Measurements from ENCODE around the gene MARVELD1. TPM values are rescaled to one million over a fixed set of nuclear protein-coding genes. Genes with fewer than 3 reads are reported as not detected.

Gene MARVELD1
- total and polyA plus RNA-seq, 3 donors from 2014 or later = 8.7 to 21.9 (median 13.6) TPM

DNA sequence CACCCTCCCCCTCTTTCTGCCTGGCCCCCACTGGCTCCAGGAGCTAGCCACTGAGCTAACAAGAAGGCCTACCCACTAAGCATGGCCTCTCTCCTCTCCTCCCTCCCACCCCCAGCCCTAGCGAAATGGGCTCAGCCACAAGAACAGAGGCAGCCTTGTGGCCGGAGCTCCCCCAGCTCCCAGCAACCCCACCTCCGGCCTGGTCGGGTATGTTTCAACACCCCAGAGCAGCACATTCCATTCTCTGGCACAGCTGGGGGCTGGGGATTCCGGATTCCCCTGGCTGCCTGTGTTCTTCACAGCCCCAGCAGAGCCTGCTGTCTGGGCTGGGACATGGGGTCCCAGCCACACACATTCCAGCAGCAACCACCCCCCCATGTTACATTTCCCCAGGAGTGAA is 49.3 kb downstream of the MARVELD1 start:
- Histone ChIP-seq H3K4me1 (no peaks in the 10 kb centered on the region), H3K27me3 (no peaks in the 10 kb centered on the region), H3K9me3 (no peaks in the 10 kb centered on the region), H3K4me3 (no peak overlapping the region), H3K36me3 (ENCODE audit: low read depth, missing control alignments) (no peaks in the 10 kb centered on the region), H3K27ac (no peak overlapping the region)
- intact Hi-C loops (cut with DNase I; ENCODE audit: low total_unique reads) = no loop called here
- DNase-seq = no peak
- no peak for TF ChIP-seq POLR2A (IDR thresholded peaks at IDR 0.05)
- TF ChIP-seq, protein P1, sequence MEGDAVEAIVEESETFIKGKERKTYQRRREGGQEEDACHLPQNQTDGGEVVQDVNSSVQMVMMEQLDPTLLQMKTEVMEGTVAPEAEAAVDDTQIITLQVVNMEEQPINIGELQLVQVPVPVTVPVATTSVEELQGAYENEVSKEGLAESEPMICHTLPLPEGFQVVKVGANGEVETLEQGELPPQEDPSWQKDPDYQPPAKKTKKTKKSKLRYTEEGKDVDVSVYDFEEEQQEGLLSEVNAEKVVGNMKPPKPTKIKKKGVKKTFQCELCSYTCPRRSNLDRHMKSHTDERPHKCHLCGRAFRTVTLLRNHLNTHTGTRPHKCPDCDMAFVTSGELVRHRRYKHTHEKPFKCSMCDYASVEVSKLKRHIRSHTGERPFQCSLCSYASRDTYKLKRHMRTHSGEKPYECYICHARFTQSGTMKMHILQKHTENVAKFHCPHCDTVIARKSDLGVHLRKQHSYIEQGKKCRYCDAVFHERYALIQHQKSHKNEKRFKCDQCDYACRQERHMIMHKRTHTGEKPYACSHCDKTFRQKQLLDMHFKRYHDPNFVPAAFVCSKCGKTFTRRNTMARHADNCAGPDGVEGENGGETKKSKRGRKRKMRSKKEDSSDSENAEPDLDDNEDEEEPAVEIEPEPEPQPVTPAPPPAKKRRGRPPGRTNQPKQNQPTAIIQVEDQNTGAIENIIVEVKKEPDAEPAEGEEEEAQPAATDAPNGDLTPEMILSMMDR (IDR thresholded peaks at IDR 0.05) = no peak
- 69 to 71% methylated on average over 5 of the region's 5 CpGs for WGBS, 2 donors

DNA sequence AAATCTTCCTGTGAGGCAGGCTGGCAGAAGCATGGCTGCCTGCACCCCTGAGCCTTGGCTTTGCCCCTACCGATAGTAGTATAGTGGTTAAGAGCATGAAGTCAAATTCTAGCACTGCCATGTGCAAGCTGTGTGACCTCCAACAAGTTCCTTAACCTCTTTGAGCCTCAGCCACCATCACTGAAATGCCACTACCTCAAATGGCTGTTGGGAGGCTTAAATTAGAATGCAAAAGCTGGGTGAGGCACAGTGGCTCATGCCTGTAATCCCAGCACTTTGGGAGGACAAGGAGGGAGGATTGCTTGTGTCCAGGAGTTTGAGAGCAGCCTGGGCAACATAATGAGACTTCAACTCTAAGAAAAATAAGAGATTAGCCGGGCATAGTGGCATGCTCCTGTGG is 49.9 kb downstream of the MARVELD1 start:
- DNase-seq = no peak
- intact Hi-C loops (cut with DNase I; ENCODE audit: low total_unique reads) = no loop called here
- Histone ChIP-seq H3K4me1 (no peaks in the 10 kb centered on the region), H3K36me3 (ENCODE audit: low read depth, missing control alignments) (no peaks in the 10 kb centered on the region), H3K4me3 (no peak overlapping the region), H3K27ac (no peak overlapping the region), H3K27me3 (no peaks in the 10 kb centered on the region), H3K9me3 (no peaks in the 10 kb centered on the region)
- TF ChIP-seq, protein P1 (IDR thresholded peaks at IDR 0.05) = no peak
- WGBS, 2 donors = 93 to 100% methylated on average over 1 to 2 of the region's 2 CpGs

DNA sequence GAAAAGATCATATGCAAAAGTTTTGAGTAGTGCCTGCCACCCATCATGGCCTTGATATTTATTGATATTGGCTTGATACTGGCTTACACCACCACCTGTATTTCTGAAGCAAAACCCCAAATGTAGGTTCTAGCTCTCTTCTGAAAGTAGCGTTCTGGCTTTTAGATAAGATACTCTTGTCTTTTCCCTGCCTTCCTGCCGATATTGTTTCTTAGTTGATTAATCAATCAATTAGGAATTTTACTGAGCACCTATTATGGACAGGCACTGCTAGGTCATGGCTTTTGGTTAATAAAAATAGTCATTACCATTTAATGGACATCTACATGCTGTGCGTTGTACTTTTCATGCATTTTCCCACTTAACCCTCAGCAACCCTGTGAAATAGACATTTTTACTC is 50.4 kb downstream of the MARVELD1 start:
- H3K27ac ChIP-seq = no peak overlapping the region
- TF ChIP-seq POLR2A (IDR thresholded peaks at IDR 0.05) = no peak
- TF ChIP-seq, protein P1 (IDR thresholded peaks at IDR 0.05) = no peak
- no peak overlapping the region for H3K4me3 ChIP-seq
- no peak for DNase-seq
- no peaks in the 10 kb centered on the region for H3K27me3 ChIP-seq
- no peaks in the 10 kb centered on the region for H3K9me3 ChIP-seq
- no peaks in the 10 kb centered on the region for H3K36me3 ChIP-seq (ENCODE audit: low read depth, missing control alignments)
- WGBS, 2 donors = 81 to 93% methylated on average over 3 of the region's 3 CpGs
- H3K4me1 ChIP-seq = no peaks in the 10 kb centered on the region
- intact Hi-C loops (cut with DNase I; ENCODE audit: low total_unique reads) = no loop called here

DNA sequence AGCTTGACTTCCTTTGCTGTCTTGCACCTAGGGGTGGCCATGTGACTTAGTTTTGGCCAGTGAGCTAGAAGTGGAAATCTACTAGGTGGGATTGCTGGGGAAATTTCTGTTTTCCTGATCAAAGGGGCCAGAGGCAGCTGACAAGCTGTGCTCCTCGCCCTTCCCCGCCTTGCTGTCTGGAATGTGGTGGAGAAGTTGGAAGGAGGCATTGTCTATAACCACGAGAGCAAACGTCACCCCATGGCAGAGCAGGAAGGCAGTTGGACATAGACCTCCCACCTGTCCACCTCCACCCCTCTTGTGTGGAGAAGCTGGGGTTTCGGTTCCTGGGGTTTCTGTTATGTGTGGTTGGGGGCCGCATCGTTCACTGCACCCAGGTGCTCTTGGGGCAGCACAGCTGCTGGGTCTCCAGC is 51.0 kb downstream of the MARVELD1 start:
- no peaks in the 10 kb centered on the region for H3K9me3 ChIP-seq
- H3K27me3 ChIP-seq = no peaks in the 10 kb centered on the region
- intact Hi-C loops (cut with DNase I; ENCODE audit: low total_unique reads) = no loop called here
- H3K4me1 ChIP-seq = no peaks in the 10 kb centered on the region
- 82 to 93% methylated on average over 6 to 7 of the region's 7 CpGs for WGBS, 2 donors
- no peak overlapping the region for H3K27ac ChIP-seq
- DNase-seq = no peak
- TF ChIP-seq POLR2A (IDR thresholded peaks at IDR 0.05) = no peak
- TF ChIP-seq, protein P1 (IDR thresholded peaks at IDR 0.05) = no peak
- no peaks in the 10 kb centered on the region for H3K36me3 ChIP-seq (ENCODE audit: low read depth, missing control alignments)
- no peak overlapping the region for H3K4me3 ChIP-seq

DNA sequence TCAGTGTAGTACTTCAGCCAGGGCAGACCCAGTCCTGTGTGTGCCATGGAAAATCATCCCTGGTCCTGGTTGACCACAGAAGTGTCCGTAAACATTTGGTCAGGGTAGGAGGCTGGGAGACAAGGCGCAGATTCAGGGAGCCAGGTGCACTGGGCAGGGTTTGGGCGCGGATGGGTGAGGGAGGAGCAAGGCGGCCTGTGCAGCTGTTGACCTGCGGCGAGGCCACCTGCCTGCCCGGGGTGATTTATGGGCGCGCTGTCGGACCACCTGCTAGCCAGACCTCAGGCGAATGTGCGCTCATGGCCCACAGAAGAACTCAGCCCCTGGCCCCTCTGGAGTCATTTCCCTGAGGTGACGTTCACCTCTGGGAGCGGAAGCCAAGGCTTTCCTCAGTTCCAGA is 51.7 kb downstream of the MARVELD1 start:
- Histone ChIP-seq H3K4me1 (no peaks in the 10 kb centered on the region), H3K4me3 (no peak overlapping the region), H3K9me3 (no peaks in the 10 kb centered on the region), H3K27ac (no peak overlapping the region), H3K36me3 (ENCODE audit: low read depth, missing control alignments) (no peaks in the 10 kb centered on the region), H3K27me3 (no peaks in the 10 kb centered on the region)
- DNase-seq = no peak
- intact Hi-C loops (cut with DNase I; ENCODE audit: low total_unique reads) = no loop called here
- WGBS, 2 donors = 93 to 97% methylated on average over 13 to 15 of the region's 15 CpGs
- TF ChIP-seq, protein P1 (IDR thresholded peaks at IDR 0.05) = no peak
- no peak for TF ChIP-seq POLR2A (IDR thresholded peaks at IDR 0.05)

All from testis (tissue), 3 donors.